IMR-90 (cell line): Measurements from ENCODE around the gene TNS3. TPM values are rescaled to one million over a fixed set of nuclear protein-coding genes. Genes with fewer than 3 reads are reported as not detected.

Source experiments
- ATAC-seq: fragments of 200-7000 bp; cut with Tn5 transposase; 2 replicates; pipeline ENCODE4 v1.9.1; 2020; ENCODE audit warnings: low read depth, mild to moderate bottlenecking, moderate library complexity
- BruUV-seq: library from RNA; stranded (reverse); fragments of 400-500 nt; replicated peaks from 2 replicates; lab custom pipeline; 2021; lab: Mats Ljungman, UMichigan
- CTCF ChIA-PET: fragments of 300-600 bp; formaldehyde crosslinking; extraction: SDS; loops from one replicate; lab custom pipeline; 2021; ENCODE audit warnings: antibody characterized with exemption; lab: Yijun Ruan, JAX
- POLR2A ChIA-PET: fragments of 300-600 bp; sonication (Branson Sonifier 250); formaldehyde crosslinking; loops from one replicate; lab custom pipeline; 2022; ENCODE audit warnings: antibody characterized with exemption; ENCODE audit not compliant: unreplicated experiment; lab: Charles Lee
- DNase-seq: peaks from one replicate; pipeline ENCODE4 v3.0.0; 2013
- H2AFZ ChIP-seq: replicated peaks from 2 replicates; pipeline ENCODE3; 2013; ENCODE audit warnings: low read length, mild to moderate bottlenecking; ENCODE audit not compliant: poor library complexity
- H2AK5ac ChIP-seq: 2 replicates; pipeline ENCODE4 v1.6.1; 2013; ENCODE audit warnings: low read depth, low read length, inconsistent platforms
- H2AK9ac ChIP-seq: replicated peaks from 2 replicates; pipeline ENCODE3; 2013; ENCODE audit warnings: mild to moderate bottlenecking, low read depth, low read length, moderate library complexity; ENCODE audit not compliant: poor library complexity
- H2BK120ac ChIP-seq: 2 replicates; pipeline ENCODE4 v1.6.1; 2013; ENCODE audit warnings: low read depth, low read length, inconsistent platforms
- H2BK15ac ChIP-seq: 3 replicates; pipeline ENCODE4 v1.6.1; 2013; ENCODE audit warnings: low read depth, low read length, inconsistent platforms
- H2BK20ac ChIP-seq: 2 replicates; pipeline ENCODE4 v1.6.1; 2013; ENCODE audit warnings: low read depth, mild to moderate bottlenecking, inconsistent platforms, low read length, moderate library complexity
- H2BK5ac ChIP-seq: 2 replicates; pipeline ENCODE4 v1.6.1; 2013; ENCODE audit warnings: mild to moderate bottlenecking, low read depth, low read length, inconsistent platforms; ENCODE audit not compliant: poor library complexity, severe bottlenecking
- H3K14ac ChIP-seq: replicated peaks from 2 replicates; pipeline ENCODE4 v1.6.1; 2013; ENCODE audit warnings: low read depth, low read length, inconsistent platforms
- H3K18ac ChIP-seq: 2 replicates; pipeline ENCODE4 v1.6.1; 2013; ENCODE audit warnings: low read depth, low read length, control low read depth
- H3K23ac ChIP-seq: 2 replicates; pipeline ENCODE4 v1.6.1; 2013; ENCODE audit warnings: low read depth, low read length, inconsistent platforms
- H3K27ac ChIP-seq: 2 replicates; pipeline ENCODE4 v1.5.1; 2013; ENCODE audit warnings: mild to moderate bottlenecking, control low read depth, low read length; ENCODE audit not compliant: insufficient read depth
- H3K27me3 ChIP-seq: 2 replicates; pipeline ENCODE4 v1.6.1; 2013; ENCODE audit warnings: low read length; ENCODE audit not compliant: control insufficient read depth, insufficient read depth
- H3K36me3 ChIP-seq: 2 replicates; pipeline ENCODE4 v1.6.1; 2013; ENCODE audit warnings: low read length, mixed read lengths; ENCODE audit not compliant: control insufficient read depth, insufficient read depth
- H3K4ac ChIP-seq: 2 replicates; pipeline ENCODE4 v1.6.1; 2013; ENCODE audit warnings: low read depth, low read length, inconsistent platforms
- H3K4me1 ChIP-seq: 2 replicates; pipeline ENCODE4 v1.6.1; 2013; ENCODE audit warnings: low read length, mixed read lengths; ENCODE audit not compliant: control insufficient read depth, insufficient read depth
- H3K4me2 ChIP-seq: 2 replicates; pipeline ENCODE4 v1.6.1; 2013; ENCODE audit warnings: low read depth, mild to moderate bottlenecking, control low read depth, low read length, moderate library complexity
- H3K4me3 ChIP-seq: 2 replicates; pipeline ENCODE4 v1.5.1; 2013; ENCODE audit warnings: low read depth, mild to moderate bottlenecking, control low read depth, low read length, moderate library complexity; ENCODE audit not compliant: insufficient read depth
- H3K56ac ChIP-seq: 2 replicates; pipeline ENCODE4 v1.6.1; 2013; ENCODE audit warnings: low read length, inconsistent platforms; ENCODE audit not compliant: insufficient read depth; ENCODE audit errors: extremely low read depth
- H3K79me1 ChIP-seq, 2 experiments: 2 replicates each; pipeline ENCODE4 v1.6.1; 2013; ENCODE audit warnings: low read length in 2 of 2, inconsistent platforms in 1 of 2, low read depth in 1 of 2
- H3K9ac ChIP-seq: 2 replicates; pipeline ENCODE4 v1.6.1; 2013; ENCODE audit warnings: low read depth, low read length, control low read depth
- H3K9me1 ChIP-seq: 2 replicates; pipeline ENCODE4 v1.6.1; 2013; ENCODE audit warnings: low read length, inconsistent platforms; ENCODE audit not compliant: insufficient read depth
- H3K9me3 ChIP-seq: 2 replicates; pipeline ENCODE4 v1.6.1; 2013; ENCODE audit warnings: low read length; ENCODE audit not compliant: control insufficient read depth, insufficient read depth
- H4K20me1 ChIP-seq: 2 replicates; pipeline ENCODE4 v1.6.1; 2013; ENCODE audit warnings: low read length, inconsistent platforms; ENCODE audit not compliant: insufficient read depth
- H4K5ac ChIP-seq: 2 replicates; pipeline ENCODE4 v1.6.1; 2013; ENCODE audit warnings: mild to moderate bottlenecking, low read depth, low read length, control low read depth
- H4K8ac ChIP-seq, 2 experiments: 2 replicates each; pipeline ENCODE4 v1.6.1; 2013; ENCODE audit warnings: low read depth in 2 of 2, low read length in 2 of 2, control low read depth in 1 of 2, inconsistent platforms in 1 of 2
- H4K91ac ChIP-seq: 2 replicates; pipeline ENCODE4 v1.6.1; 2013; ENCODE audit warnings: low read depth, low read length, inconsistent platforms; ENCODE audit not compliant: insufficient read depth
- BHLHE40 ChIP-seq: fragments of 150-350 bp; IDR thresholded peaks from 2 replicates; pipeline ENCODE4 v1.6.1; 2016; ENCODE audit warnings: mild to moderate bottlenecking, low read depth, low read length
- CEBPB ChIP-seq: IDR thresholded peaks from 2 replicates; pipeline ENCODE4 v1.6.1; 2012; ENCODE audit warnings: low read depth, low read length, improper control_type of control experiment
- FOS ChIP-seq: fragments of 150-350 bp; IDR thresholded peaks from 2 replicates; pipeline ENCODE4 v1.6.1; 2016; ENCODE audit warnings: low read depth, low read length
- MAFK ChIP-seq: IDR thresholded peaks from 2 replicates; pipeline ENCODE4 v1.6.1; 2012; ENCODE audit warnings: low read depth, low read length, improper control_type of control experiment
- MAZ ChIP-seq: IDR thresholded peaks from 2 replicates; pipeline ENCODE4 v1.6.1; 2012; ENCODE audit warnings: low read depth, mild to moderate bottlenecking, low read length, improper control_type of control experiment, moderate library complexity, borderline replicate concordance
- MXI1 ChIP-seq: IDR thresholded peaks from 2 replicates; pipeline ENCODE4 v1.6.1; 2012; ENCODE audit warnings: low read depth, mild to moderate bottlenecking, low read length, moderate library complexity, borderline replicate concordance
- RAD21 ChIP-seq: IDR thresholded peaks from 2 replicates; pipeline ENCODE4 v1.6.1; 2012; ENCODE audit warnings: low read length, improper control_type of control experiment
- RCOR1 ChIP-seq: IDR thresholded peaks from 2 replicates; pipeline ENCODE4 v1.6.1; 2012; ENCODE audit warnings: mild to moderate bottlenecking, low read length, improper control_type of control experiment; ENCODE audit not compliant: insufficient replicate concordance
- SMC3 ChIP-seq: fragments of 150-350 bp; IDR thresholded peaks from 2 replicates; pipeline ENCODE4 v1.6.1; 2016; ENCODE audit warnings: low read depth, mild to moderate bottlenecking, antibody characterized with exemption, low read length, moderate library complexity
- WGBS, 2 experiments: methylation state at CpG; one replicate each; pipeline versions ENCODE4 v1.1.5 to v1.1.7; 2013; ENCODE audit warnings: missing lambda C conversion rate in 2 of 2; ENCODE audit not compliant: insufficient read length in 1 of 2; ENCODE audit errors: extremely low coverage in 2 of 2; 5-methylcytosine and 5-hydroxymethylcytosine counted together
- dilution Hi-C: fragments of 300-500 bp; cut with HindIII; formaldehyde crosslinking; loops from one replicate; pipeline ENCODE4 v1.14.3; 2018; ENCODE audit warnings: low sequenced_read_pairs; ENCODE audit not compliant: unreplicated experiment
- in situ Hi-C: fragments of 300-500 bp; cut with MboI; formaldehyde crosslinking; loops from 3 replicates; pipeline ENCODE4 v1.14.3; 2019; ENCODE audit warnings: low sequenced_read_pairs, inconsistent platforms, mixed read lengths
- intact Hi-C: fragments of 100-400 bp; cut with micrococcal nuclease; formaldehyde crosslinking; loops from 2 replicates; pipeline ENCODE4 v1.10.0; 2022
- polyA plus RNA-seq, 3 experiments: library from polyadenylated mRNA; depleted of rRNA; stranded (reverse); fragments of >200 nt; gene quantifications; 2 replicates each; pipeline ENCODE4 v1.2.3, GENCODE V29; 2012; ENCODE audit warnings: low replicate concordance in 1 of 3
- total RNA-seq: library from RNA; depleted of rRNA; stranded (reverse); fragments of >200 nt; gene quantifications from 2 replicates; pipeline ENCODE4 v1.2.3, GENCODE V29; 2012

The TNS3 gene
- total and polyA plus RNA-seq, 2 of the 4 experiments (the other 2 are of a cell fraction) = 64.3 to 79.2 TPM

GRCh38 chr7:47303695-47304453, 278.0 kb downstream of the TNS3 start:
- DNase-seq (no peak), ATAC-seq (no peak)
- no peak overlapping the region for H3K4me3 ChIP-seq
- H2AFZ ChIP-seq = no peak overlapping the region
- H4K8ac ChIP-seq = no peak overlapping the region
- intact Hi-C loops = no loop called here
- no TSS peak for BruUV-seq
- H2BK15ac ChIP-seq = no peak overlapping the region
- in situ Hi-C loops = no loop called here
- H3K18ac ChIP-seq = no peak overlapping the region
- dilution Hi-C loops = no loop called here
- no peak overlapping the region for H3K9ac ChIP-seq
- no peak overlapping the region for H4K91ac ChIP-seq
- no peaks in the 10 kb centered on the region for H3K9me3 ChIP-seq
- H3K79me1 ChIP-seq = peaks cover 33 to 67% of the 10 kb centered on the region in 2 experiments
- H3K23ac ChIP-seq = no peak overlapping the region
- ChIA-PET CTCF (no interaction called here), POLR2A (no interaction called here)
- no peak overlapping the region for H2BK120ac ChIP-seq
- 94% methylated on average over 12 of the region's 22 CpGs; no CpG with 5 or more reads in 1 of the 2 experiments for WGBS, 2 experiments
- no peak overlapping the region for H3K56ac ChIP-seq
- H3K14ac ChIP-seq = no peak overlapping the region
- no peak overlapping the region for H3K4me2 ChIP-seq
- no peak overlapping the region for H2AK9ac ChIP-seq
- H3K4me1 ChIP-seq = peaks cover 2% of the 10 kb centered on the region; the same call in 1 of the 2 replicates
- H3K27ac ChIP-seq = no peak overlapping the region
- peaks cover 7% of the 10 kb centered on the region; the same call in 1 of the 2 replicates for H4K20me1 ChIP-seq
- no peak overlapping the region for H3K4ac ChIP-seq
- no peaks in the 10 kb centered on the region for H3K27me3 ChIP-seq
- H4K5ac ChIP-seq = no peak overlapping the region
- no peak overlapping the region for H2BK20ac ChIP-seq
- no peak overlapping the region for H2AK5ac ChIP-seq
- peaks cover 12% of the 10 kb centered on the region for H3K9me1 ChIP-seq
- no peak overlapping the region for H2BK5ac ChIP-seq
- H3K36me3 ChIP-seq = peaks cover 50% of the 10 kb centered on the region
- TF ChIP-seq MXI1 = no peak
- no peak for TF ChIP-seq RAD21
- TF ChIP-seq RCOR1 = no peak
- no peak for TF ChIP-seq CEBPB
- no peak for TF ChIP-seq SMC3
- no peak for TF ChIP-seq MAZ
- TF ChIP-seq BHLHE40 = no peak
- no peak for TF ChIP-seq FOS
- no peak for TF ChIP-seq MAFK
